HG02642 (cell line): ENCODE results near the gene SLC2A6.

Experiments
- ATAC-seq: cut with Tn5 transposase; IDR thresholded peaks from one replicate; pipeline ENCODE4 v1.9.1; 2021; ENCODE audit warnings: mild to moderate bottlenecking; ENCODE audit not compliant: unreplicated experiment, poor library complexity

Gene SLC2A6

GRCh38 chr9:133445293-133445969, 33.5 kb downstream of the SLC2A6 start:
- no peak for ATAC-seq

DNA sequence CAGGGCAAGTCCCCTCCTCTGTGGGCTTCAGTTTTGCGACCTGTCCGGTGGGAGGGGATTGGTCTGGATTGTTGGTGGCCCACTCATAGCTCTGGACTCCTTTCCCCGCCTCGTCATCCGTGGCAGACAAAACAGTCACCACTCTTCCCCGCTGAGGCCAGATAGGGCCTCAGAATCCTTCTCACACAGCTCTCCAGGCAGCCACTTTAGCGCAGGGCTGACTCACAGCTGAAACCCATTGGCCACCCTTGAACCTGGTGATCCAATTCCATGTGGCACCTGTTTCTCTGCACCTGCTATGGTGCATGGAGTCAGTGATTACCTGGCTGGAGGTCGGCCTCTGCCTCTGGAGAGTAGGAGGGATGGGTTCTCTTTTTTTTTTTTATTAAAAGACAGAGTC, 34.9 kb downstream of the SLC2A6 start:
- ATAC-seq: no peak

- ATAC-seq: no peak
Observed at GRCh38 chr9:133443248-133443647, 35.7 kb downstream of the SLC2A6 start.

- ATAC-seq: no peak
Observed at GRCh38 chr9:133441571-133441970, 37.3 kb downstream of the SLC2A6 start.

GRCh38 chr9:133440874-133441273, 38.0 kb downstream of the SLC2A6 start:
- no peak for ATAC-seq

- ATAC-seq: no peak
Observed at GRCh38 chr9:133439337-133439736, 39.6 kb downstream of the SLC2A6 start.

- ATAC-seq: no peak
Observed at GRCh38 chr9:133437753-133438531, 41.0 kb downstream of the SLC2A6 start.

- ATAC-seq: no peak
Observed at GRCh38 chr9:133436681-133437080, 42.2 kb downstream of the SLC2A6 start.

GRCh38 chr9:133433351-133433843, 45.5 kb downstream of the SLC2A6 start:
- no peak for ATAC-seq

- no peak for ATAC-seq
Observed at GRCh38 chr9:133430244-133430643, 48.7 kb downstream of the SLC2A6 start.

DNA sequence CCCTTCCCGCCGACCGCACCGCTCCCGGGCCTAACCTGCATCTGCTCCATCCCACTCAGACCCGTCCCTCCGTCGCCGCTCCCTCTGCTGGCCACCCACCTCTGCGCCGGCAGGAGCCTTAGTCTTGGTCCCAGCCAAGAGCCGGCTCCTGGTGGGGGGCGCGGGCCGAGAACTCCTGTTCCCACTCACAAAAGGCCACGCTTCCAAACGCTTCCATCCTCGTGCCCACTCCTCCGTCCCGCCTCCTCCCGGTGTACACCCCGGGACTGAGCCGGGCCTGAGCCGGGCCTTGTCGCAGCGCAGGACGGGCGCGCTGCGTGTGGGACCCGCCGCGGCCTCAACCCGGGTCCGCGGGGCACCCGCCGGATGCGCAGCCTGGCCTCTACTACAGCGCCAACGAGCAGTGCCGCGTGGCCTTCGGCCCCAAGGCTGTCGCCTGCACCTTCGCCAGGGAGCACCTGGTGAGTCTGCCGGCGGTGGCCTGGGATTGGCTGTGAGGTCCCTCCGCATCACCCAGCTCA, 49.2 kb downstream of the SLC2A6 start:
- ATAC-seq: no peak

- no peak for ATAC-seq
Observed at GRCh38 chr9:133429214-133429613, 49.7 kb downstream of the SLC2A6 start.

- ATAC-seq: no peak
Observed at GRCh38 chr9:133428617-133429101, 50.2 kb downstream of the SLC2A6 start.

GRCh38 chr9:133427658-133428348, 51.1 kb downstream of the SLC2A6 start:
- ATAC-seq: no peak

DNA sequence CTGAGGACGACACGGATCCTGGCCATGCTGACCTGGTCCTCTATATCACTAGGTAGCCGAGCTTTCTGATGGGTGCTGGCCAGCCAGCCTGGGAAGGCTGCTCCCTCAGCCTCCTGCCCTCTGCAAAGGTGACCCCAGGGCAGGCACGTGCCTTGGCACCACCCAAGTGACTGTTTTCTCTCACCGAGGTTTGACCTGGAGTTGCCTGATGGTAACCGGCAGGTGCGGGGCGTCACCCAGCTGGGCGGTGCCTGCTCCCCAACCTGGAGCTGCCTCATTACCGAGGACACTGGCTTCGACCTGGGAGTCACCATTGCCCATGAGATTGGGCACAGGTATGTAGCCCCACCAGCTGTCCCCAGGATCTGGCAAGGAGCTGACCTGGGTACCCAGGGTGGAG, 52.9 kb downstream of the SLC2A6 start:
- no peak for ATAC-seq

DNA sequence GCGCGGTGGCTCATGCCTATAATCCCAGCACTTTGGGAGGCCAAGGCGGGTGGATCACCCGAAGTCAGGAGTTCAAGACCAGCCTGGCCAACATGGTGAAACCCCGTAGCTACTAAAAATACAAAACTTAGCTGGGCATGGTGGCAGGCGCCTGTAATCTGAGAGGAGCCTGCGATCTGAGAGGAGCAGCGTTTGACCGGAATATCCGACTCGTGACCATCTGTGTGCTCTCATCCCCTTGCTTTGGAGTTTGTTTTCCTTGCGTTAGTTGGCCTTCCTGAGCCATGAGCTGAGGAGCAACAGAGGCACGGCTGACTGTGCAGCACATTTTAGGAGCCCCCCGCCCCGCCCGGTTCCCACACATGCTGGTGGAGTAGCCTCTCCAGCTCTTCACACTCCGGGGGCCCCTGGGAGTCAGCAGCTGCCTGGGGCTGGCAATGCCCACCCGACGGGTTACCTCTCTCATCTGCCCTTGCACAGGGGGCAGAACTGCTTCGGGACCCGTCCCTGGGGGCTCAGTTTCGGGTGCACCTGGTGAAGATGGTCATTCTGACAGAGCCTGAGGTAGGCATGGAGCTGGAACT, 53.8 kb downstream of the SLC2A6 start:
- no peak for ATAC-seq

GRCh38 chr9:133424187-133424586, 54.7 kb downstream of the SLC2A6 start:
- ATAC-seq: no peak

GRCh38 chr9:133423216-133423615, 55.7 kb downstream of the SLC2A6 start:
- ATAC-seq: no peak

- no peak for ATAC-seq
Observed at GRCh38 chr9:133421615-133422542, 57.0 kb downstream of the SLC2A6 start, which contains the start of gene ADAMTS13. TSS of gene ADAMTS13 (plus strand) at chr9:133422367. CDS start at chr9:133422444, 77 bp downstream.
